Left lobe of liver (tissue), 2 donors: ENCODE results near the gene PEX19. TPM values are rescaled to one million over a fixed set of nuclear protein-coding genes. Genes with fewer than 3 reads are reported as not detected.
"Not testable (repeated sequence)": the region's sequence is repeated elsewhere in the genome, so short reads cannot be mapped to it uniquely, and the experiment has no call there.

Source experiments
- ATAC-seq: fragments of 200-7000 bp; cut with Tn5 transposase; one replicate; pipeline ENCODE4 v1.9.1; 2020; ENCODE audit warnings: mild to moderate bottlenecking, moderate library complexity
- DNase-seq: peaks from one replicate; pipeline ENCODE4 v3.0.0-alpha.2; 2020; ENCODE audit warnings: low spot score
- total RNA-seq: library from RNA; stranded (reverse); gene quantifications from one replicate; pipeline ENCODE4 v1.2.1, GENCODE V29; 2021
- donor health status: DM: no; HTN: no; CAD: no; lungs with moderate emphysema.
- donor health status: DM: no; HTN: yes; CAD: no.

PEX19 gene
- total RNA-seq = 82.5 TPM

- DNase-seq (peak; percentile 94), ATAC-seq (peak; percentile 96)
These were observed at the start of gene PEX19 for GRCh38 chr1:160284782-160285344. PEX19 (minus strand) TSS chr1:160285133; CDS start chr1:160285124, 9 bp downstream.

DNA sequence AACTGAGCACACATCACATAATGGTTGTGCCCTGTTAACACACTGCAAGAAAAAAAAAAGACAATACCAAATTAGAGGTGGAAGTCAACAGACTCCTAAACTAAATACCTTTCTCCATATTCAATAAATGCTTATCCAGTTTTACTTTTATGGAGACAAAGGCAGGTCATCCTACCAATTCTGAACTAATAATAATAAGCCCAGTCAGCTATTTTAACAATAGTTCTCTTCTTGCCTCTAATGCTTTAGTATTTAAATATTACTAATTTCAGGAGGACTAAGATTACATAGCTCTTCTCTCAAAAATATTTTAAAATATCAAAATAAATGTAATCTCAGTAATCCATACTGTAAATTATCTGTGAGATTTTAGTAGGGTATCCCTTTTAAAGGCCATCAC is 47.6 kb upstream of the PEX19 start:
- DNase-seq (no peak), ATAC-seq (no peak)

DNA sequence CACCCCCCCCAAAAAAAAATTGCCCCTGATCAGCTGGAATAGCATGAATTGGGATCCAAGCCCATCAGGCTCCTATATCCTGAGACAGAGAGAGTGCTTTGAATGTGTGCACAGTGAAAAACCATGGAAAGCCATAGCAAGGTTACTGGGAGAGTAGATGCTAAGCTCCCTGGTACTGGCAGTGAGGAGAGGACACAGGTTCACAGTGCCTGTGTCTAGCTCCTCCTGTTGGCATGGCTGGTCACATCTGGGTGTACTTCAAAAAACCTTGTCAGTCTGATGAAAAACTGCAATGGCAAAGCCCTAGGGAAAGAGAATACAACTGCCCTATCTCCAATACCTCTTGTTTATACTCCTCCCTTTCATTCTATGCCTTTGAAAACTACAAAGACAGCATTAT is 45.2 kb upstream of the PEX19 start:
- DNase-seq (no peak), ATAC-seq (no peak)

DNA sequence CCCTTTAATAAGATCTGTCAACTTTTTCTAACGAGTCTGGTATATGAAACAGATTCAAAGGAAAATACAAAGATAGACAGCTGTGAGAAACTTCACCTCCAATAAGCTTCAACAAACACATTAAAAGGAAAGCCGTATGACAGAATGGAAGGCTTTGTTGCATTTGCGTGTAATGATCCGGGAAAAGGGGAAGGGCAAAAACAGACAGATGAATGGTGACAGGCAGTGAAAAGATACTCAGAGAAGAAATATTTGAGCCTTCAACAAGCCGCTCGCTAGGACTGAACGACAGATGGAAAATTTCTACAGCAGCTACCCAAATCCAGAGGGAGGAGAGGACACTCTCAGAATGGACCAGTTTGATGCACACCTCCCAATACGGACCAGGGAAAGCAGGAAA is 43.3 kb upstream of the PEX19 start:
- DNase-seq (no peak), ATAC-seq (no peak)

GRCh38 chr1:160326418-160326817 is 41.5 kb upstream of the PEX19 start:
- ATAC-seq = no peak

DNA sequence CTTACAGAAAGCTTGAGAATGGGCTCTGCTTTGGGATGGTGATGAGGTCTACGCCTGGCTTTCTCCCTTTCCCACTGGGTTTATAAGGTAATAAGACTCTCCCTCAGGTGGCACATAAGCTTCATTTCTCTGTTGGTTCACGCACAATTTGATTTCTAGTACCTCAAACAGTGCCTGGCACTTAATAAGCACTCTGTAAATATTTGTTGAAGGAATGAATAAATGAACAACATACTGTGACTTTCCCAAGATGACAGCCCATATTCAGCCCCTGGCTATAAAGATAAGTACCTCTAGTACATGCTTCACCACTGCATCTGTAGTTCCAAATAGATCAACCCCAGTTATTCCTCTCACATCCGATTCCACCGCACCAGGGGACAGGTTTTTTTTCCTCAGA is 40.3 kb upstream of the PEX19 start:
- DNase-seq (no peak), ATAC-seq (no peak)

More at GRCh38 chr1:160326418-160326817, 41.5 kb upstream of the PEX19 start:
- no peak for DNase-seq

- DNase-seq (no peak), ATAC-seq (no peak)
These were observed 37.9 kb upstream of the PEX19 start for GRCh38 chr1:160322831-160323230.

DNA sequence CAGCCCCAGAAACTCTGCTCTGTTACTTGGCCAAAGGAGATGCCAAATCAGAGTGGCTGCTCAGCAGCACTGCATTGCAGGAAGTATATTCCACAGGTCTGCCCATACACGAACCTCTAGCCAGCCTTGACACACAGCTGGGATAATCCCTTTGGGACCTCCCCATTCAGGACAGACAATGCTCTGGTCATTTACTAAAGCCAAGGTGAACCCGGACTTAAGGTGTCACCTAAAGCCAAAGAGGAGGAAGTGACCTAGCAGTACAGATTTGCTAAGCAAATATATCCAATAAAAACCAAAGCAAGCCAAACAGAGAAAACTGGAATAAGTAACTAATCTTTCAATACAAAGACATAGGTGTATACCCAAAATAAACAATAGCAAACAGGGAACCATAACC is 30.4 kb upstream of the PEX19 start:
- DNase-seq (no peak), ATAC-seq (no peak)

GRCh38 chr1:160309571-160309970 is 24.6 kb upstream of the PEX19 start:
- no peak for DNase-seq

DNA sequence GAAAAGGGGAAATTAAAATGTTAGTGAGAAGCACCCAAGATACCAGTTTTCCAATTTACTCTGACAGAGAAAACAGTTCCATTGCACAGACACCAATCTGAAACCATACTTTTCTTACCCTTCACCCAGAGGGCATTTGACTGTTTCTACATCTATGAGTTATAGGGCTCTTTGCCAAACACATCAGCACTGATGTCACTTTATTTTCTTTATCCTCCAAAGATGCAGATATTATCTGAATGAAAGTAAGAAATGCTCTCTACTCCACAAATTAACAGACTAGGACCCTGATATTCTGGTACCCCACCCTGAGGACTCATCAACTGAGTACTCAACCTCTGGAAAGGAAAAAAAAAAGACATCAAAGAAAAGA is 24.2 kb upstream of the PEX19 start:
- DNase-seq (no peak), ATAC-seq (no peak)

More at GRCh38 chr1:160309571-160309970, 24.6 kb upstream of the PEX19 start:
- ATAC-seq = no peak

GRCh38 chr1:160308451-160309184 is 23.7 kb upstream of the PEX19 start:
- DNase-seq (no peak), ATAC-seq (no peak)

- ATAC-seq (no peak), DNase-seq (no peak)
These were observed 22.3 kb upstream of the PEX19 start for GRCh38 chr1:160307118-160307791.

GRCh38 chr1:160300173-160300572 is 15.2 kb upstream of the PEX19 start:
- ATAC-seq (no peak), DNase-seq (no peak)

- ATAC-seq = no peak
- no peak for DNase-seq
These were observed 11.1 kb upstream of the PEX19 start for GRCh38 chr1:160296036-160296435.

- DNase-seq = peak; percentile 74
- ATAC-seq = peak; percentile 66
These were observed 8.4 kb upstream of the PEX19 start for GRCh38 chr1:160293020-160293968.

GRCh38 chr1:160291248-160292220 is 6.6 kb upstream of the PEX19 start:
- ATAC-seq = peak; percentile 84
- peak; percentile 66 for DNase-seq

- not testable (repeated sequence) for DNase-seq, ATAC-seq
These were observed 2.8 kb upstream of the PEX19 start for GRCh38 chr1:160287769-160288168.

DNA sequence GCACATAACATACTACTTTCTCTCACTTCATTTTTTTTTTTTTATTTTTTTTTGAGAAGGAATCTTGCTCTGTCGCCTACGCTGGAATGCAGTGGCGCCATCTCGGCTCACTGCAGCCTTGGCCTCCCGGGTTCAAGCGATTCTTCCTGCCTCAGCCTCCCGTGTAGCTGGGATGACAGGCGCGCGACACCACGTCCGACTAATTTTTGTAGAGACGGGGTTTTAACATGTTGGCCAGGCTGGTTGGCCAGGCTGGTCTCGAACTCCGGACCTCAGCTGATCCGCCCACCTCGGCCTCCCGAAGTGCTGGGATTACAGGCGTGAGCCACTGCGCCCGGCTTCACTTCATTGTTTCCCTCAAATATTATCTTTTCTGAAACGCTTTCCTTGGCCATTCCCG is 573 bp upstream of the PEX19 start:
- DNase-seq (no peak), ATAC-seq (no peak)

DNA sequence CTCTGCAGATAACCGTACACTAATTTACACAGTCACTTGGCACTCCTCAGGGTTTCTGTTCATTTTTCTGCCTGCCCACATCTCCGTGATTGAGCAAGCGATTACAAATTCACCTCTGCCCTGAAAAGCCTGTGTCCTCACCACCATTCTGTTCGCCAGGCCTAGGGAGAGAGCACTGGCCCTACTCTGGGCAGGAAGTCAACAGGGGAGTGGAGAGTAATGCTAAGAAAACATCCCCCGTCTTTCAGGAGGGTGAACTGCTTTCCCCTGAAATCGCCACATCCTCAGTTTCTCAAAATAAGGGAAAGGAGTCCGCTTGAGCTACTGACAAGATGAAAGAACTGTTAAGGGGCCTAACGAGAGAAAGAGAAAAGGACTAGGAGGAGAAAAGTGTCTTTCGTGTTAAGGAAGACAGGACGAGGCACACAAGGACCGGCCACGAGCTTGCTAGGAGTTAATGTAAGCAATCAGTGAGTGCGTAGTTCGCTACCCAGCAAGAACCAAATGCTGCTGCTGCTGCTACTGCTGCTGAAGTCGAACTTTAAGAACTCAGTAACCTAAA is 632 bp downstream of the PEX19 start:
- ATAC-seq (peak; percentile 88), DNase-seq (peak; percentile 90)
